ENCODE data around the gene TEAD1.

TEAD1 gene

GRCh38 chr11:12673924-12674570, at the start of gene TEAD1:
Gene TEAD1 (plus strand): TSS chr11:12674421.
- DNase-seq, result no peak

- no peak for DNase-seq
Measured at GRCh38 chr11:12624595-12624994, 49.6 kb upstream of the TEAD1 start.

- DNase-seq, result no peak
Measured at GRCh38 chr11:12625438-12626071, 48.7 kb upstream of the TEAD1 start.

GRCh38 chr11:12626616-12627015, 47.6 kb upstream of the TEAD1 start:
- no peak for DNase-seq

GRCh38 chr11:12628314-12628713, 45.9 kb upstream of the TEAD1 start:
- DNase-seq, result no peak

GRCh38 chr11:12629601-12630313, 44.5 kb upstream of the TEAD1 start:
- DNase-seq, result no peak

- DNase-seq, result no peak
Measured at GRCh38 chr11:12631651-12632050, 42.6 kb upstream of the TEAD1 start.

GRCh38 chr11:12634329-12634728, 39.9 kb upstream of the TEAD1 start:
- no peak for DNase-seq

- no peak for DNase-seq
Measured at GRCh38 chr11:12636871-12637410, 37.3 kb upstream of the TEAD1 start.

- DNase-seq, result no peak
Measured at GRCh38 chr11:12639388-12639787, 34.8 kb upstream of the TEAD1 start.

GRCh38 chr11:12640355-12640754, 33.9 kb upstream of the TEAD1 start:
- DNase-seq, result no peak

- DNase-seq, result no peak
Measured at GRCh38 chr11:12640926-12641849, 33.0 kb upstream of the TEAD1 start.

- DNase-seq, result no peak
Measured at GRCh38 chr11:12642040-12642439, 32.2 kb upstream of the TEAD1 start.

GRCh38 chr11:12642806-12643428, 31.3 kb upstream of the TEAD1 start:
- DNase-seq, result no peak

GRCh38 chr11:12646478-12646877, 27.7 kb upstream of the TEAD1 start:
- DNase-seq, result no peak

GRCh38 chr11:12653729-12654128, 20.5 kb upstream of the TEAD1 start:
- DNase-seq, result no peak

GRCh38 chr11:12655842-12656241, 18.4 kb upstream of the TEAD1 start:
- no peak for DNase-seq

- DNase-seq, result no peak
Measured at GRCh38 chr11:12657336-12657735, 16.9 kb upstream of the TEAD1 start.

- no peak for DNase-seq
Measured at GRCh38 chr11:12657981-12658380, 16.2 kb upstream of the TEAD1 start.

GRCh38 chr11:12662101-12662689, 12.0 kb upstream of the TEAD1 start:
- no peak for DNase-seq

GRCh38 chr11:12664385-12664784, 9.8 kb upstream of the TEAD1 start:
- DNase-seq, result no peak

- no peak for DNase-seq
Measured at GRCh38 chr11:12666915-12667314, 7.3 kb upstream of the TEAD1 start.

Measured in SIG-M5 (cell line).